ENCODE results near the gene CMC4. TPM values are rescaled to one million over a fixed set of nuclear protein-coding genes. Genes with fewer than 3 reads are reported as not detected.

CMC4 gene
- total and polyA plus RNA-seq, 9 donors = 6.6 to 12.9 (median 9.2) TPM

- Histone ChIP-seq H3K9me3 (replicated peaks; ENCODE audit: control insufficient read depth, low read depth, low read length) (no peaks in the 10 kb centered on the region), H3K27me3 (ENCODE audit: control insufficient read depth, insufficient read depth, low read length) (no peaks in the 10 kb centered on the region), H3K36me3 (ENCODE audit: control insufficient read depth, insufficient read depth, low read length) (peaks cover 10% of the 10 kb centered on the region), H3K4me3 (ENCODE audit: low read length) (no peak overlapping the region), H3K4me1 (ENCODE audit: control insufficient read depth, insufficient read depth, low read length) (no peaks in the 10 kb centered on the region), H3K27ac (ENCODE audit: low read length) (no peak overlapping the region)
- peak; percentile 19 for DNase-seq
- WGBS (ENCODE audit: insufficient coverage) = 68% methylated on average over 23 of the region's 24 CpGs
These were observed 15.4 kb upstream of the CMC4 start for GRCh38 chrX:155086202-155086840.

- no peaks in the 10 kb centered on the region for H3K9me3 ChIP-seq (replicated peaks; ENCODE audit: control insufficient read depth, low read depth, low read length)
- peaks cover 5% of the 10 kb centered on the region for H3K36me3 ChIP-seq (ENCODE audit: control insufficient read depth, insufficient read depth, low read length)
- no peaks in the 10 kb centered on the region for H3K4me1 ChIP-seq (ENCODE audit: control insufficient read depth, insufficient read depth, low read length)
- 44% methylated on average over 22 of the region's 25 CpGs for WGBS (ENCODE audit: insufficient coverage)
- H3K4me3 ChIP-seq (ENCODE audit: low read length) = peak overlapping the region; percentile 60
- DNase-seq = peak; percentile 30
- H3K27ac ChIP-seq (ENCODE audit: low read length) = peak overlapping the region; percentile 89
- no peaks in the 10 kb centered on the region for H3K27me3 ChIP-seq (ENCODE audit: control insufficient read depth, insufficient read depth, low read length)
These were observed 851 bp upstream of the CMC4 start for GRCh38 chrX:155071694-155072280.

- H3K27ac ChIP-seq (ENCODE audit: low read length) = peak overlapping the region; percentile 90
- H3K4me1 ChIP-seq (ENCODE audit: control insufficient read depth, insufficient read depth, low read length) = no peaks in the 10 kb centered on the region
- WGBS (ENCODE audit: insufficient coverage) = 26% methylated on average over 10 of the region's 16 CpGs
- DNase-seq = no peak
- H3K9me3 ChIP-seq (replicated peaks; ENCODE audit: control insufficient read depth, low read depth, low read length) = no peaks in the 10 kb centered on the region
- H3K4me3 ChIP-seq (ENCODE audit: low read length) = peak overlapping the region; percentile 73
- H3K36me3 ChIP-seq (ENCODE audit: control insufficient read depth, insufficient read depth, low read length) = peaks cover under 1% of the 10 kb centered on the region
- no peaks in the 10 kb centered on the region for H3K27me3 ChIP-seq (ENCODE audit: control insufficient read depth, insufficient read depth, low read length)
These were observed 317 bp downstream of the CMC4 start for GRCh38 chrX:155070663-155070974.

- WGBS (ENCODE audit: insufficient coverage) = no CpG with 5 or more reads among the region's 12 CpGs
- H3K27ac ChIP-seq (ENCODE audit: low read length) = peak overlapping the region; percentile 90
These were observed 898 bp downstream of the CMC4 start for GRCh38 chrX:155070038-155070437.

GRCh38 chrX:155069414-155069813 lies 1.5 kb downstream of the CMC4 start:
- no peaks in the 10 kb centered on the region for H3K27me3 ChIP-seq (ENCODE audit: control insufficient read depth, insufficient read depth, low read length)
- no peak overlapping the region for H3K27ac ChIP-seq (ENCODE audit: low read length)
- no peaks in the 10 kb centered on the region for H3K9me3 ChIP-seq (replicated peaks; ENCODE audit: control insufficient read depth, low read depth, low read length)
- WGBS (ENCODE audit: insufficient coverage) = no CpG with 5 or more reads among the region's 1 CpG
- no peaks in the 10 kb centered on the region for H3K4me1 ChIP-seq (ENCODE audit: control insufficient read depth, insufficient read depth, low read length)
- H3K36me3 ChIP-seq (ENCODE audit: control insufficient read depth, insufficient read depth, low read length) = no peaks in the 10 kb centered on the region
- H3K4me3 ChIP-seq (ENCODE audit: low read length) = no peak overlapping the region
- no peak for DNase-seq

More at GRCh38 chrX:155070038-155070437, 898 bp downstream of the CMC4 start:
- Histone ChIP-seq H3K27me3 (ENCODE audit: control insufficient read depth, insufficient read depth, low read length) (no peaks in the 10 kb centered on the region), H3K9me3 (replicated peaks; ENCODE audit: control insufficient read depth, low read depth, low read length) (no peaks in the 10 kb centered on the region), H3K4me3 (ENCODE audit: low read length) (peak overlapping the region; percentile 73), H3K36me3 (ENCODE audit: control insufficient read depth, insufficient read depth, low read length) (no peaks in the 10 kb centered on the region), H3K4me1 (ENCODE audit: control insufficient read depth, insufficient read depth, low read length) (no peaks in the 10 kb centered on the region)
- no peak for DNase-seq

- no CpG with 5 or more reads among the region's 1 CpG for WGBS (ENCODE audit: insufficient coverage)
- no peaks in the 10 kb centered on the region for H3K27me3 ChIP-seq (ENCODE audit: control insufficient read depth, insufficient read depth, low read length)
- no peaks in the 10 kb centered on the region for H3K4me1 ChIP-seq (ENCODE audit: control insufficient read depth, insufficient read depth, low read length)
- no peaks in the 10 kb centered on the region for H3K36me3 ChIP-seq (ENCODE audit: control insufficient read depth, insufficient read depth, low read length)
- no peak overlapping the region for H3K27ac ChIP-seq (ENCODE audit: low read length)
- no peak overlapping the region for H3K4me3 ChIP-seq (ENCODE audit: low read length)
- no peaks in the 10 kb centered on the region for H3K9me3 ChIP-seq (replicated peaks; ENCODE audit: control insufficient read depth, low read depth, low read length)
- DNase-seq = no peak
These were observed 2.8 kb downstream of the CMC4 start for GRCh38 chrX:155068165-155068564.

- DNase-seq = no peak
- 85% methylated on average over 5 of the region's 8 CpGs for WGBS (ENCODE audit: insufficient coverage)
These were observed 5.8 kb downstream of the CMC4 start for GRCh38 chrX:155065035-155065734.

GRCh38 chrX:155061760-155062159 lies 9.2 kb downstream of the CMC4 start:
- Histone ChIP-seq H3K27ac (ENCODE audit: low read length) (no peak overlapping the region), H3K36me3 (ENCODE audit: control insufficient read depth, insufficient read depth, low read length) (peaks cover 2% of the 10 kb centered on the region), H3K4me3 (ENCODE audit: low read length) (no peak overlapping the region), H3K27me3 (ENCODE audit: control insufficient read depth, insufficient read depth, low read length) (no peaks in the 10 kb centered on the region), H3K9me3 (replicated peaks; ENCODE audit: control insufficient read depth, low read depth, low read length) (no peaks in the 10 kb centered on the region), H3K4me1 (ENCODE audit: control insufficient read depth, insufficient read depth, low read length) (peaks cover 9% of the 10 kb centered on the region)
- peak; percentile 39 for DNase-seq
- WGBS (ENCODE audit: insufficient coverage) = 70% methylated on average over 2 of the region's 4 CpGs

More at GRCh38 chrX:155065035-155065734, 5.8 kb downstream of the CMC4 start:
- Histone ChIP-seq H3K9me3 (replicated peaks; ENCODE audit: control insufficient read depth, low read depth, low read length) (no peaks in the 10 kb centered on the region), H3K36me3 (ENCODE audit: control insufficient read depth, insufficient read depth, low read length) (peaks cover 2% of the 10 kb centered on the region), H3K4me3 (ENCODE audit: low read length) (no peak overlapping the region), H3K27ac (ENCODE audit: low read length) (no peak overlapping the region), H3K4me1 (ENCODE audit: control insufficient read depth, insufficient read depth, low read length) (no peaks in the 10 kb centered on the region), H3K27me3 (ENCODE audit: control insufficient read depth, insufficient read depth, low read length) (no peaks in the 10 kb centered on the region)

- Histone ChIP-seq H3K9me3 (replicated peaks; ENCODE audit: control insufficient read depth, low read depth, low read length) (no peaks in the 10 kb centered on the region), H3K27me3 (ENCODE audit: control insufficient read depth, insufficient read depth, low read length) (no peaks in the 10 kb centered on the region), H3K4me1 (ENCODE audit: control insufficient read depth, insufficient read depth, low read length) (peaks cover 9% of the 10 kb centered on the region), H3K36me3 (ENCODE audit: control insufficient read depth, insufficient read depth, low read length) (peaks cover 7% of the 10 kb centered on the region), H3K4me3 (ENCODE audit: low read length) (no peak overlapping the region), H3K27ac (ENCODE audit: low read length) (no peak overlapping the region)
- WGBS (ENCODE audit: insufficient coverage) = 28% methylated on average over 21 of the region's 25 CpGs
- DNase-seq = peak; percentile 77
These were observed 13.8 kb downstream of the CMC4 start for GRCh38 chrX:155056877-155057792.

- WGBS (ENCODE audit: insufficient coverage) = no CpG with 5 or more reads among the region's 1 CpG
- no peaks in the 10 kb centered on the region for H3K27me3 ChIP-seq (ENCODE audit: control insufficient read depth, insufficient read depth, low read length)
- no peaks in the 10 kb centered on the region for H3K9me3 ChIP-seq (replicated peaks; ENCODE audit: control insufficient read depth, low read depth, low read length)
- DNase-seq = no peak
- no peak overlapping the region for H3K4me3 ChIP-seq (ENCODE audit: low read length)
- peaks cover 9% of the 10 kb centered on the region for H3K4me1 ChIP-seq (ENCODE audit: control insufficient read depth, insufficient read depth, low read length)
- H3K27ac ChIP-seq (ENCODE audit: low read length) = no peak overlapping the region
- peaks cover 8% of the 10 kb centered on the region for H3K36me3 ChIP-seq (ENCODE audit: control insufficient read depth, insufficient read depth, low read length)
These were observed 14.5 kb downstream of the CMC4 start for GRCh38 chrX:155056471-155056870.

Data from muscle of leg (tissue), 11 donors.